Stimulated activated CD4-positive, alpha-beta T cell treated with anti-CD3 and anti-CD28 coated beads, Interleukin-1b, Interleukin-23, amount 100 ng/mL, for 4 hours (primary cell): ENCODE measurements around the gene PRKCA.

Source experiments
- DNase-seq, 2 donors: peaks; one replicate each; pipeline ENCODE4 v3.0.0-alpha.2; 2020; ENCODE audit warnings: low read depth in 2 of 2

The PRKCA gene

DNA sequence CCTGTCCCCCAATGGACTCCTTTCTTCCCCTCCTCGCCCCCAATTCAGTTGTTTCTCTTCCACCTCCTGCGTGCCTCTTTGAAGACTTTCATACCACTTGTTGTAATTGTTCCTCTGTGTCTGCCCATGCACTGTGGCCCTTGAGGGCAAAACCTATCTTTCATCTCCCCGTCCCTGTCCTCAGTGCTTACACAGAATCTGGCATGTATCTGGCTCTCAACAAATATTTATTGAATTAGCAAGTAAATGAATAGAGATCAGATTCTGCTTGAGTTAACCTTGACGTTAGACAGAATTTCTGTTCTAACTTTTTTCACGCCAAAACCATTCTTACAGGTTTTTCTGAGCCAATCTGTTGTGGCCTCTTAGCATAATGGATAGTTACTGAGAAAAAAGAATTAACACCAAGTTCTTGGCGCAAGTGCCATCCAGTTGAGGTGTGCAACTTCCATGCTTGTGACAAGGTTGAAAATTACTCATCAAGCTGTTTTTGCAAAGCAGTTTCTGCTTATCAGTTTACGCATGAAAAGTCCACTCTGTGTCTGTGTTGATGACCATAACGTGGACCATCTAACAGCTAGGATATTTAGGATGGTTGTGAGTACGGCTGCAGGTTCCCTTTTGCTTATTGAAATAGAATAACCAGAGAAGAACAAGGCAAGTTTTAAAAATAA is 215.1 kb downstream of the PRKCA start:
- no peak for DNase-seq

DNA sequence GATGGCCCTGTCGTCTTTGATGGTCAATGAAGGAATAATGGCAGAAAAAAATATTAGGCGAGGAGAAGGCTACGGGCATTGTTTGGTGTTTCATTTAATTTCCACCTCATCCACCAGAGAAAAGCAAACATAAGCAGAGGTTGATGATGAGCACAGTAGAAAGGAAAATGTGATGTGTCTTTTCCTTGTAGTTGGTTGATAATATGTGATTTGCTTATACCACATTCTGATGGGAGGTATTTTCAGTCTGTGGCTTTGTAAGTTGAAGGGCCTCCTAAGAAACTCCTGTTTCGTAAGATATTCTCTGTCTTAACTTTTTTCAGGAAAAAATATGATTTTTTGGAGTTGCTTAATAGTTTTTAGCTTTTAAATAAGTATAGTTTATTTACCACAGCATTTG is 215.7 kb downstream of the PRKCA start:
- no peak for DNase-seq

DNA sequence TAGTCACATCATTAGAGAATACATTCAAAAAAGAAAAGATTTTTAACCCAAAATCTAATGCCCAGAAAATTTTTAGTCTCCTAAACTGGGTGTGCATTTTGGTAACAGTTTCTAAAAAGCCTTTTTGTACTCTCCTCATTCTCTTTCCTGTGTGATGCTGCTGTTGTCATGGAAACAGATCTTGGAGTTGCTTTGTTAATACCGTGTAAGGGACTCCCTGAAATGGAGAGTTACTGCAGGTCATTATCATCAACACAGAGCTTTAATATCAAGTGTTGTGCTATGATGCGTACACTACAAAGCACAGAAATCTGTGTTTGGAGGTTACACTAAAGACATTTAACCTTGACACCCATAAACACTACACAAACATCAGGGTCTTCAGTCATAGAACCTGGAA is 216.3 kb downstream of the PRKCA start:
- DNase-seq: no peak

DNA sequence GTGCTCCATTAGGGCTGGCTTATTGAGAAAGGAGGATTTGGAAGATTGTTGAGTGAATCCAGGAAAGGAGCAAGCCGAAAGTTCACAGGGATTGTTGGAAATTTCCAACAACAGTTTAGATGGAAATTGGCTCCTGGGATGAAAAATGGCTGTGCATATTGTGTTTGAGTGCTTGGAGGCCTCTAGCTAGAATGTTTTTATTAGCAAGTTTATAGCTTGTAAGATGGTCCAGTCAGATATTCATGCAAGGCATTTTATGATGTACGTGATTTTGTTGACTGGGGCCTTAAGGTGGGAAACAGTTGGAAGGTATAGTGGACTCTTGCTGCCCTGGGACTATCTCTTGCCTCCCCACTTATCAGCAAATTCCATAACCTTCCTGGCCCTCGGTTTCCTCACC is 216.7 kb downstream of the PRKCA start:
- DNase-seq: no peak

DNA sequence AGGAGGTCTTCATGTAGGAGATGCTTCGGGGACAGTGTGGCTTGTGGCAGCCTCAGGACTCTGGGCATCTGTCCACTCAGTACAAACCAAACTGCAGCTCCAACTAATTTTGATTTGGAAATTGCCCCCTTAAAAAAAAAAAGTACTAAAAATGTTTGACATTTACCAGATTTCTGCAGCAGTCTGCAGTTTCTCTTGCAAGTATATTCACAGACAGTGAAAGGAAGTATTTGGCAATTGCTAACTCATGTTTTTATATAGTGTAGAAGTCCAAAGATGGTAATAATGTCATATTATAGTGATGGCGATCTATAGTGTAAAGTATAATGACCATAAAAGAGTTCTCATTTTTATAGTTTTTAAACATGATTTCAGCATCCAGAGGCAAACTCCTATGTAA is 218.6 kb downstream of the PRKCA start:
- DNase-seq: no peak

DNA sequence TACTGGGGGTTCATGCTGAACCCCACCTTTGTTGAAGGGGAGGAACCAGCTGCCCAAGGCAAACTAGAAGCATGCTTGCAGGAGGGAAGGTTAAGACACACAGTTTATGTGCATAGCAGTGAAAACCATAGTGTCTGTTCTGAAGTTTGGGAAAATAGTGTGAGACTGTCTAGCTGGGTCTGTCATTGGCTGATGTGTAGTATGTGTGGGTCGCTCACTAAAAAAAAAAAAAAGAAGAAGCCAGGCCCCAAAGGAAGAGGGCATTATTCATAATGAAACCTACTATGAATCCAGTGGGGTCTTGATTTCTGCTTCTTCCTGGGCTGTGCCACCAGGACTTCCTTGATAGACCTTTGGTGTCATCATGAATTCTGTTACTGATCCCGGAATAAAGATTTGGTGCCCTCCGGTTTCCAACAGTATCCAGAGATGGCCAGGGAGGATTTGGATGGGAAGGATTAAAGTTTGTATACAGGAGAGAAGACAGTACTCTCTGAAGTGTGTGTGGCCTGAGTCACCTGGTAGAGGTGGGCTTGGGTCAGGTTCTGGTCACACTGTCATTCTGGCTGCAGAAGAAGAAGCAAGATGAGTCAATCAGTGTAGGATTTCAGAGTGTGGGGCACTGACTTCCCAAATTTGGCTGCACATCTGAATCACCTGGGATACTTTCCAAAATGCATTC is 220.3 kb downstream of the PRKCA start:
- no peak for DNase-seq

- DNase-seq: no peak
Observed at GRCh38 chr17:66523378-66524200, 221.2 kb downstream of the PRKCA start.

DNA sequence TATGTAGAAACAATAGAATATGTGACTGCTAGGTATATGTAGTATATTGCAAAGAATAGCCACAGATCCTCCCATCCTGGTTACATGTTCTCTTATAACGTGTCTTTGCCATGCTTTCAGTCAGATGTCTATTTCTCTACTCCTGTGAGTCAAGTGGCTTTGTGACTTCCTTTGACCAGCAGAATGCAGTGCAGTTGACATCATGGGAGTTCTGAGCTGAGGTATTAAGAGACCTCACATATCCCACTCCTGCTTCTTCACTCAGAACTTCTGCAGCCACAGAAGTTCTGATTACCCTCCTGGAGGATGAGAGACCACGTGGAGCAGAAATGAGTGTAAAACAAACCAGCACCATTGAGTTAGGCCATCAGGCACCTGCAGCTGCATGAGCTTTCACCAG is 222.5 kb downstream of the PRKCA start:
- DNase-seq: no peak

DNA sequence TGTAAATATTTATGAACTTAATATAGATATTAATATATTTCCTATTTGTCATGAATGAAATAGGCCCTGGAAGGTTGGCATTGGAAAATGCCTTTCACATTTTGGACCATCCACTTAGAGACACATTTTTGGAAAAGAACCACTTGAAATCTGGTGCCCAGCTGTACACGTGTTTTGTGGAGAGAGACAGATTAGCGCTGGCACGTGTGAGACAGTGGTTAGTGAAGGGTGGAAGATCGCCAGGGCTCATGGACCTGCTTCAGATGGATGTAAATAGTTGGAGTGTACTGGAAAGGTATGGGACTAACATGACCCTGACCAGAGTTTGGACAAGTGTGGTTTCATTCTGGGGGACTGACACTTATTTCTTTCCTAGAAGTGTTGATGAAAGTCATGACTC is 222.9 kb downstream of the PRKCA start:
- no peak for DNase-seq

GRCh38 chr17:66526827-66527226 is 224.4 kb downstream of the PRKCA start:
- no peak for DNase-seq

GRCh38 chr17:66527335-66527734 is 224.9 kb downstream of the PRKCA start:
- no peak for DNase-seq

- no peak for DNase-seq
Observed at GRCh38 chr17:66531851-66532295, 229.5 kb downstream of the PRKCA start.

DNA sequence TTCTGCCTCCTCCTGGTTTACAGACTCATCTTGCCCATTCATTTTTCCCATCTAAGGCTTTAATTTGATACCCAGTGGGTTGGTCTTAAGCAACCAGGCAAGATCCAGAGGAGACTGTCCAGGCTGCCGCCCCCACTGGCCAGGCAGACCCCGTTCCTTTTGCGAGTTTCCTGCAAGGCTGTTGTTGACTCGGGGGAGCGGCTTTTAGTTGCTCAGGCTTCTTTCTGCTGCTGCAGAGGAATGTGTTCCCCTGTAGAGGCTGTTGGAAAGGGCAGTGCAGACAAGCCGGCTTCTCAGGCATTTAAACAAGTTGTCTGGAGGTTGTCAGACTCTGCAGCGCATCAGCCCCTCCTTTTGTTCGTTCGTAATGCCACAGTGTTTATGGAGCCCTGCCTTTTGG is 231.2 kb downstream of the PRKCA start:
- no peak for DNase-seq

DNA sequence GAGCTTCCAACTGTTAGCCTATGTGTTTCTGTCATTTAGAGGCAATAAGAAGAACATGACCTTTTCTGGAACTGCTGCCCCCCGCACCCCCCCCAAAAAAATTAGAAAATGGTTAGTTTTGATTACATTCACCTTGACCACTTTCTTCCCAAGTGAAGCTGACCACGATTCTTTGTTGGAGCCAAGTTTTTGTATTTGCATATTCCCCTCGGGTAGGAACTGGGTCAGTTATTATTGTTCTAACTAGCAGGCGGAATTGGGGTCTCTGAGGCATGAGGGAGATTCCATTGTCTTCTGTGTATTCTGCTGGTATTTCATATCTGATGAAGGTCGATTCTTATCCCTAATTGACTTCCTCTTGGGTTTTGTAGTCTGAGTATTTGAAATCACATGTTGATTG is 231.6 kb downstream of the PRKCA start:
- DNase-seq: no peak

GRCh38 chr17:66535611-66536010 is 233.2 kb downstream of the PRKCA start:
- no peak for DNase-seq

DNA sequence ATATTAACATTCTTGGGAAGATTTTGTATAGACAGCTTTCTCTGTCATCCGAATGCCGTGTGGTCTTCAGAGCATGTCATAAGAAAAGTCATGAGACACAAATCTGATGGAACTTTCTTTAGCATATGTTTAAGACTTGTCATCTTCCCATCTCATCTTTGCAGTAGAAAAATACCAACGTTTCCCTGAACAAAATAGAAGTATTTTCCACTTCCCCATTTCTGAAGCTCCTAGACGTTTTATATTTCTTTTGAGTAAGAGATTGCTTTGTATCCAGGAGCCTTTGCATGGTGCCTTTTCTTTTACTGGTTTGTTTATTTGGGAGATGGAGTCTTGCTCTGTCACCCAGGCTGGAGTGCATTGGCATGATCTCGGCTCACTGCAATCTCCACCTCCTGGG is 235.1 kb downstream of the PRKCA start:
- no peak for DNase-seq

GRCh38 chr17:66538776-66539175 is 236.4 kb downstream of the PRKCA start:
- DNase-seq: no peak

GRCh38 chr17:66540131-66540781 is 237.8 kb downstream of the PRKCA start:
- DNase-seq: no peak

GRCh38 chr17:66541461-66542128 is 239.2 kb downstream of the PRKCA start:
- DNase-seq: no peak

DNA sequence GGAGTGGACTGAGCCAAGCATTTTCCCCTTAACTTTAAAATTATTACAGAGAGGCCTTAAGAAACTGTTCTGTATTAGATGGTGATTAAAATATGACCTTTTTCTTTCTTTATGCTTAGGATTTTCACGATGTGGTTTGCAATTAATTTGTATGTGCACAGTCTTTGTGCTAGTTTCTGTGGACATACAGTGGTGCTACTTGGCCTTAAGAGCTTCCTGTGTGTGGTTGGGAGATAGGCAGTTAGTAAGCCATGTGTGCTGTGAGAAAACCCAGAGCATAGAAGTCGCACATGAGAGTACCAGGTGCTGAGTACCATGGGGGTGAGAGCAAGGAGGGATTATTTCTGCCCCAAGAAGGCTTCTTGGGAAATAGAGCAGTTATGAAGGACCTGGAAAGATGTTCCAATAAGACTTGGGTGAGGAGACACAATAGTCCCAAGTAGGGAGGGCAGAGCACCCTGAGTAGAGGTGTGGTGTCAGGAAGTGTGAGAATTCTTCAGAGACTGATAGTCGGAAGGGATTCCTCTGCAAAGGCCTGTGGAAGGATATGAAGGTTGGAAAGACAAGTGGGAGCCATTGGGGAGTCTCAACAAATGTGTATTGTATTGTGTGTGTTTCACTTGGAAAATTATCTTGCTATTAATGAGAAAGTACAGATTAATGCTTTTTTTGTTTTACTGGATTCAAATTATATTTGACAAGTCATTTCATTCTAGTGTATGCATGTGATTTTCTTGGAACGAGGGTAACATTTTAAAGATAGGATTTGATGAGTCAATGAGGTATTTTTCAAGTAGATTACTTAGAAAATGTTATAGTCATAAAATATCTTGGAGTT is 239.9 kb downstream of the PRKCA start:
- DNase-seq: no peak
